Neuronal stem cell (in vitro differentiated cells): ENCODE results near the gene PTPN9.
"Not testable (repeated sequence)": the region's sequence is repeated elsewhere in the genome, so short reads cannot be mapped to it uniquely, and the experiment has no call there.

Source experiments
- DNase-seq: peaks from one replicate; pipeline ENCODE4 v3.0.0-alpha.2; 2013; ENCODE audit warnings: low spot score
- H2AFZ ChIP-seq: one replicate; pipeline ENCODE4 v1.6.1; 2013; ENCODE audit warnings: mild to moderate bottlenecking, low read length, inconsistent platforms
- H2AK5ac ChIP-seq: 2 replicates; pipeline ENCODE4 v1.6.1; 2013; ENCODE audit warnings: low read depth, mild to moderate bottlenecking, inconsistent platforms, low read length, moderate library complexity, mixed read lengths
- H2BK120ac ChIP-seq: 2 replicates; pipeline ENCODE4 v1.6.1; 2013; ENCODE audit warnings: low read depth, mild to moderate bottlenecking, inconsistent platforms, low read length, moderate library complexity, mixed read lengths
- H2BK12ac ChIP-seq: one replicate; pipeline ENCODE4 v1.6.1; 2013; ENCODE audit warnings: low read length, inconsistent platforms
- H2BK15ac ChIP-seq: 2 replicates; pipeline ENCODE4 v1.6.1; 2013; ENCODE audit warnings: mild to moderate bottlenecking, low read length, inconsistent platforms, mixed read lengths
- H2BK5ac ChIP-seq: one replicate; pipeline ENCODE4 v1.6.1; 2013; ENCODE audit warnings: inconsistent platforms, mild to moderate bottlenecking, low read length, moderate library complexity
- H3K14ac ChIP-seq: one replicate; pipeline ENCODE4 v1.6.1; 2013; ENCODE audit warnings: low read length, inconsistent platforms
- H3K18ac ChIP-seq: 2 replicates; pipeline ENCODE4 v1.6.1; 2013; ENCODE audit warnings: low read length, inconsistent platforms
- H3K23ac ChIP-seq: 2 replicates; pipeline ENCODE4 v1.6.1; 2013; ENCODE audit warnings: low read depth, mild to moderate bottlenecking, mixed read lengths, low read length, inconsistent platforms; ENCODE audit not compliant: poor library complexity
- H3K27ac ChIP-seq: replicated peaks from 3 replicates; pipeline ENCODE4 v1.5.1; 2013; ENCODE audit warnings: low read length, inconsistent platforms
- H3K27me3 ChIP-seq, 3 experiments: 2 replicates each; pipeline ENCODE4 v1.6.1; 2013; ENCODE audit warnings: low read length in 3 of 3, mild to moderate bottlenecking in 2 of 3, inconsistent platforms in 1 of 3, low read depth in 1 of 3, mixed read lengths in 1 of 3, moderate library complexity in 1 of 3; ENCODE audit not compliant: control insufficient read depth in 3 of 3, insufficient read depth in 3 of 3
- H3K36me3 ChIP-seq, 2 donors: replicated peaks in 1 of 2; 2 replicates each; pipeline ENCODE4 v1.6.1; 2013; ENCODE audit warnings: low read length in 2 of 2; ENCODE audit not compliant: control insufficient read depth in 2 of 2, insufficient read depth in 2 of 2
- H3K4ac ChIP-seq: 2 replicates; pipeline ENCODE4 v1.6.1; 2013; ENCODE audit warnings: inconsistent platforms, mild to moderate bottlenecking, low read length, moderate library complexity
- H3K4me1 ChIP-seq, 2 donors: 1 replicate in 1 of 2; 2 replicates in 1 of 2; pipeline ENCODE4 v1.6.1; 2013; ENCODE audit warnings: low read length in 2 of 2, low read depth in 1 of 2; ENCODE audit not compliant: control insufficient read depth in 2 of 2, insufficient read depth in 1 of 2
- H3K4me2 ChIP-seq: one replicate; pipeline ENCODE4 v1.6.1; 2013; ENCODE audit warnings: mild to moderate bottlenecking, low read length, inconsistent platforms; ENCODE audit not compliant: insufficient read depth, poor library complexity, severe bottlenecking
- H3K4me3 ChIP-seq, 2 donors: 2 replicates each; pipeline ENCODE4 v1.5.1; 2013; ENCODE audit warnings: low read length in 2 of 2, mild to moderate bottlenecking in 2 of 2, inconsistent platforms in 1 of 2, moderate library complexity in 1 of 2
- H3K79me1 ChIP-seq: one replicate; pipeline ENCODE4 v1.6.1; 2013; ENCODE audit warnings: low read depth, mild to moderate bottlenecking, inconsistent platforms, low read length, moderate library complexity
- H3K9ac ChIP-seq: one replicate; pipeline ENCODE4 v1.6.1; 2013; ENCODE audit warnings: mild to moderate bottlenecking, low read depth, low read length, inconsistent platforms; ENCODE audit not compliant: poor library complexity
- H3K9me3 ChIP-seq, 2 donors: replicated peaks in 1 of 2; 2 replicates each; pipeline versions ENCODE3 to v1.6.1; 2013; ENCODE audit warnings: low read length in 2 of 2, mild to moderate bottlenecking in 2 of 2, inconsistent platforms in 1 of 2, low read depth in 1 of 2, mixed read lengths in 1 of 2, moderate library complexity in 1 of 2; ENCODE audit not compliant: control insufficient read depth in 2 of 2, insufficient read depth in 1 of 2
- H4K8ac ChIP-seq: one replicate; pipeline ENCODE4 v1.6.1; 2013; ENCODE audit warnings: low read depth, mild to moderate bottlenecking, inconsistent platforms, low read length, moderate library complexity
- H4K91ac ChIP-seq: one replicate; pipeline ENCODE4 v1.6.1; 2013; ENCODE audit warnings: low read length, low read depth, mild to moderate bottlenecking, inconsistent platforms; ENCODE audit not compliant: poor library complexity
- WGBS, 2 donors: extraction: QIAGEN DNeasy Blood & Tissue Kit; methylation state at CpG; one replicate each; pipeline ENCODE4 v1.1.7; 2013; ENCODE audit warnings: missing lambda C conversion rate in 2 of 2, mixed read lengths in 1 of 2; ENCODE audit not compliant: insufficient read length in 2 of 2, insufficient replicate concordance in 1 of 2; ENCODE audit errors: extremely low coverage in 2 of 2; 5-methylcytosine and 5-hydroxymethylcytosine counted together

PTPN9 gene

GRCh38 chr15:75480463-75480862 is 98.7 kb downstream of the PTPN9 start:
- Histone ChIP-seq H3K36me3 (peaks cover 6 to 64% of the 10 kb centered on the region in 2 donors), H3K9me3 (peaks cover 0 to 20% of the 10 kb centered on the region in 2 donors)
- not testable (repeated sequence) for H3K79me1 ChIP-seq, H2AK5ac ChIP-seq, H2BK12ac ChIP-seq, H4K8ac ChIP-seq, H2BK120ac ChIP-seq, H2AFZ ChIP-seq, H3K4me2 ChIP-seq, H2BK5ac ChIP-seq, H3K23ac ChIP-seq, H3K14ac ChIP-seq, H2BK15ac ChIP-seq, DNase-seq, H3K27ac ChIP-seq, H3K9ac ChIP-seq, H3K4me3 ChIP-seq, H4K91ac ChIP-seq, H3K18ac ChIP-seq, H3K4me1 ChIP-seq, H3K4ac ChIP-seq, H3K27me3 ChIP-seq
- WGBS, 2 donors: no CpG with 5 or more reads among the region's 54 CpGs

- H2AFZ ChIP-seq: no peak overlapping the region
- H3K9ac ChIP-seq: no peak overlapping the region
- no peak overlapping the region for H3K18ac ChIP-seq
- peaks cover 3 to 66% of the 10 kb centered on the region in 2 donors for H3K36me3 ChIP-seq
- no peak overlapping the region for H2BK120ac ChIP-seq
- no peak overlapping the region for H3K4me2 ChIP-seq
- H3K27me3 ChIP-seq: no peaks in the 10 kb centered on the region
- no peak overlapping the region for H3K23ac ChIP-seq
- H4K91ac ChIP-seq: no peak overlapping the region
- H3K79me1 ChIP-seq: no peaks in the 10 kb centered on the region
- H3K9me3 ChIP-seq: peaks cover 0 to 20% of the 10 kb centered on the region in 2 donors
- no CpG with 5 or more reads among the region's 2 CpGs for WGBS, 2 donors
- H3K4ac ChIP-seq: no peak overlapping the region
- DNase-seq: no peak
- no peak overlapping the region for H3K27ac ChIP-seq
- no peak overlapping the region for H3K4me3 ChIP-seq
- no peak overlapping the region for H4K8ac ChIP-seq
- H2BK12ac ChIP-seq: no peak overlapping the region
- no peak overlapping the region for H2BK5ac ChIP-seq
- H3K14ac ChIP-seq: no peak overlapping the region
- no peak overlapping the region for H2BK15ac ChIP-seq
- H2AK5ac ChIP-seq: no peak overlapping the region
- no peaks in the 10 kb centered on the region for H3K4me1 ChIP-seq
Observed at GRCh38 chr15:75479670-75480069, 99.4 kb downstream of the PTPN9 start.

- H3K23ac ChIP-seq, H3K79me1 ChIP-seq, H3K4me1 ChIP-seq, H2BK5ac ChIP-seq, H3K4ac ChIP-seq, H3K9me3 ChIP-seq, H3K9ac ChIP-seq, H3K27ac ChIP-seq, H2BK15ac ChIP-seq, H2AK5ac ChIP-seq, H3K14ac ChIP-seq, H2BK120ac ChIP-seq, DNase-seq, H3K18ac ChIP-seq, H3K4me2 ChIP-seq, H4K91ac ChIP-seq, H3K27me3 ChIP-seq, H2BK12ac ChIP-seq, H3K4me3 ChIP-seq, H2AFZ ChIP-seq, H4K8ac ChIP-seq: not testable (repeated sequence)
- WGBS, 2 donors: no CpG with 5 or more reads among the region's 5 CpGs
- peaks cover 5 to 69% of the 10 kb centered on the region in 2 donors for H3K36me3 ChIP-seq
Observed at GRCh38 chr15:75477094-75477493, 102.0 kb downstream of the PTPN9 start.

- DNase-seq: no peak
- H3K14ac ChIP-seq: no peak overlapping the region
- H2AK5ac ChIP-seq: no peak overlapping the region
- no peaks in the 10 kb centered on the region for H3K4me1 ChIP-seq
- no peak overlapping the region for H2BK120ac ChIP-seq
- no peak overlapping the region for H2BK5ac ChIP-seq
- H3K27me3 ChIP-seq: no peaks in the 10 kb centered on the region
- H3K18ac ChIP-seq: no peak overlapping the region
- no peak overlapping the region for H3K9ac ChIP-seq
- H2AFZ ChIP-seq: no peak overlapping the region
- H4K91ac ChIP-seq: no peak overlapping the region
- H3K4me2 ChIP-seq: no peak overlapping the region
- H4K8ac ChIP-seq: no peak overlapping the region
- WGBS, 2 donors: no CpG with 5 or more reads among the region's 2 CpGs
- H3K9me3 ChIP-seq: no peaks in the 10 kb centered on the region
- no peak overlapping the region for H2BK15ac ChIP-seq
- no peak overlapping the region for H3K27ac ChIP-seq
- no peak overlapping the region for H3K4ac ChIP-seq
- no peaks in the 10 kb centered on the region for H3K79me1 ChIP-seq
- no peak overlapping the region for H3K4me3 ChIP-seq
- H3K36me3 ChIP-seq: peaks cover 20 to 90% of the 10 kb centered on the region in 2 donors
- no peak overlapping the region for H2BK12ac ChIP-seq
- no peak overlapping the region for H3K23ac ChIP-seq
Observed at GRCh38 chr15:75468913-75469598, 110.1 kb downstream of the PTPN9 start.
